Myocyte (in vitro differentiated cells): ENCODE measurements around the gene MICAL2. TPM values are rescaled to one million over a fixed set of nuclear protein-coding genes. Genes with fewer than 3 reads are reported as not detected.

Source experiments
- DNase-seq: peaks from one replicate; pipeline ENCODE4 v3.0.0-alpha.2; 2012; ENCODE audit warnings: low read depth
- microRNA-seq: library from miRNA; unstranded; fragments of <30 nt; microRNA quantifications from one replicate; pipeline ENCODE4, GENCODE V29; 2016
- total RNA-seq: library from RNA; depleted of rRNA; stranded (reverse); fragments of >200 nt; gene quantifications from 2 replicates; pipeline ENCODE4 v1.2.3, GENCODE V29; 2014

MICAL2 gene
- total RNA-seq, 1 donor from 2014 or later: 14.7 TPM

- DNase-seq: no peak
Observed at GRCh38 chr11:12306830-12307229, 196.4 kb downstream of the MICAL2 start.

- no peak for DNase-seq
Observed at GRCh38 chr11:12312132-12312531, 201.7 kb downstream of the MICAL2 start.

Small RNA genes within 50 kb of the gene (microRNA-seq; reads per million reads assigned to microRNA genes)
- not detected for gene MIR6124

Other genes starting within 250 kb of the MICAL2 start
- gene DKK3, start 102.0 kb upstream of the MICAL2 start, total RNA-seq: 234 and 270 TPM in 2 replicates